B cell (primary cell): ENCODE measurements around the gene VPS26C. TPM values are rescaled to one million over a fixed set of nuclear protein-coding genes. Genes with fewer than 3 reads are reported as not detected.

Experiments
- ATAC-seq: fragments of 200-7000 bp; cut with Tn5 transposase; one replicate; pipeline ENCODE4 v1.10.0; 2021; ENCODE audit warnings: low read depth, mild to moderate bottlenecking, moderate number of reproducible peaks, moderate library complexity
- CTCF ChIA-PET: fragments of 350-600 bp; sonication (Branson Sonifier 250); formaldehyde crosslinking; loops from one replicate; lab custom pipeline; 2021; ENCODE audit warnings: antibody characterized with exemption, inconsistent platforms; lab: Charles Lee
- POLR2A ChIA-PET: fragments of 350-600 bp; sonication (Branson Sonifier 250); formaldehyde crosslinking; loops from one replicate; lab custom pipeline; 2021; ENCODE audit warnings: antibody characterized with exemption; lab: Charles Lee
- DNase-seq: peaks from one replicate; pipeline ENCODE4 v3.0.0; 2013
- H2AFZ ChIP-seq: 2 replicates; pipeline ENCODE4 v1.6.1; 2012; ENCODE audit warnings: mild to moderate bottlenecking, low read depth, low read length; ENCODE audit not compliant: insufficient read depth, poor library complexity, severe bottlenecking
- H3K27ac ChIP-seq, 2 donors: 1 replicate in 1 of 2; 2 replicates in 1 of 2; pipeline ENCODE4 v1.5.1; 2012 to 2013; ENCODE audit warnings: low read length in 2 of 2, mild to moderate bottlenecking in 2 of 2, moderate library complexity in 1 of 2
- H3K27me3 ChIP-seq, 4 experiments: fragments of 200-600 bp in 1 of 4; sonication (generic) in 1 of 4; replicated peaks in 1 of 4; 1 replicate in 2 of 4; 2 replicates in 2 of 4; pipeline versions ENCODE4 v1.6.1 to v1.7.0; 2013 to 2016; ENCODE audit warnings: low read length in 3 of 4, mild to moderate bottlenecking in 2 of 4, mixed read lengths in 1 of 4, moderate library complexity in 1 of 4; ENCODE audit not compliant: insufficient read depth in 4 of 4, control insufficient read depth in 3 of 4; ENCODE audit errors: control extremely low read depth in 1 of 4
- H3K36me3 ChIP-seq, 2 experiments: replicated peaks in 1 of 2; 1 replicate in 1 of 2; 2 replicates in 1 of 2; pipeline versions ENCODE4 v1.6.1 to v1.7.1; 2013; ENCODE audit warnings: low read length in 1 of 2; ENCODE audit not compliant: insufficient read depth in 2 of 2, control insufficient read depth in 1 of 2; ENCODE audit errors: control extremely low read depth in 1 of 2, extremely low read depth in 1 of 2
- H3K4me1 ChIP-seq, 2 donors: fragments of 200-600 bp in 1 of 2; sonication (generic) in 1 of 2; 1 replicate in 1 of 2; 2 replicates in 1 of 2; pipeline versions ENCODE4 v1.5.1 to v1.6.1; 2013 to 2017; ENCODE audit warnings: low read length in 2 of 2; ENCODE audit not compliant: control insufficient read depth in 2 of 2, insufficient read depth in 2 of 2
- H3K4me2 ChIP-seq: replicated peaks from 2 replicates; pipeline ENCODE3; 2012; ENCODE audit warnings: mild to moderate bottlenecking, low read depth, low read length; ENCODE audit not compliant: poor library complexity, severe bottlenecking
- H3K4me3 ChIP-seq, 5 experiments: fragments of 200-600 bp in 1 of 5; sonication (generic) in 1 of 5; 1 replicate in 3 of 5; 2 replicates in 2 of 5; pipeline versions ENCODE4 v1.5.1 to v1.7.0; 2011 to 2016; ENCODE audit warnings: low read length in 4 of 5, mild to moderate bottlenecking in 4 of 5, low read depth in 2 of 5, control low read depth in 1 of 5, moderate library complexity in 1 of 5; ENCODE audit not compliant: insufficient read depth in 1 of 5; ENCODE audit errors: control extremely low read depth in 1 of 5, extremely low read depth in 1 of 5
- H3K79me2 ChIP-seq: fragments of 200-600 bp; sonication (generic); one replicate; pipeline ENCODE4 v1.6.0; 2016; ENCODE audit warnings: low read length; ENCODE audit not compliant: control insufficient read depth, insufficient read depth
- H3K9ac ChIP-seq: fragments of 200-600 bp; sonication (generic); 2 replicates; pipeline ENCODE4 v1.6.1; 2017; ENCODE audit warnings: mild to moderate bottlenecking, low read length, moderate library complexity
- H3K9me3 ChIP-seq, 3 donors: one replicate each; pipeline versions ENCODE4 v1.6.1 to v1.7.1; 2013; ENCODE audit warnings: low read length in 2 of 3; ENCODE audit not compliant: control insufficient read depth in 2 of 3, insufficient read depth in 1 of 3; ENCODE audit errors: control extremely low read depth in 1 of 3
- H4K20me1 ChIP-seq: 2 replicates; pipeline ENCODE4 v1.6.0; 2012; ENCODE audit warnings: mild to moderate bottlenecking, low read length; ENCODE audit not compliant: insufficient read depth, control insufficient read depth, poor library complexity, severe bottlenecking
- H3K27ac Mint-ChIP-seq: one replicate; pipeline ENCODE4 v1.8.0; 2021; ENCODE audit warnings: mixed read lengths
- H3K27me3 Mint-ChIP-seq: one replicate; pipeline ENCODE4 v1.8.0; 2021; ENCODE audit warnings: mixed read lengths
- H3K4me1 Mint-ChIP-seq: one replicate; pipeline ENCODE4 v1.8.0; 2021; ENCODE audit warnings: mixed read lengths
- H3K4me3 Mint-ChIP-seq: one replicate; pipeline ENCODE4 v1.8.0; 2021; ENCODE audit warnings: mixed read lengths
- H3K9me3 Mint-ChIP-seq: one replicate; pipeline ENCODE4 v1.8.0; 2022; ENCODE audit warnings: mixed read lengths; ENCODE audit not compliant: insufficient read depth
- EZH2 ChIP-seq: IDR thresholded peaks from 2 replicates; pipeline ENCODE4 v1.6.1; 2012; ENCODE audit warnings: borderline replicate concordance, low read depth, mild to moderate bottlenecking, moderate library complexity, low read length; ENCODE audit not compliant: insufficient read depth, poor library complexity, severe bottlenecking
- WGBS: methylation state at CpG from one replicate; pipeline ENCODE4 v1.1.5; 2013; ENCODE audit warnings: missing lambda C conversion rate; ENCODE audit not compliant: insufficient coverage; 5-methylcytosine and 5-hydroxymethylcytosine counted together
- intact Hi-C: fragments of 100-400 bp; cut with micrococcal nuclease; formaldehyde crosslinking; loops from one replicate; pipeline ENCODE4 v1.10.0; 2022
- polyA plus RNA-seq: library from polyadenylated mRNA; depleted of rRNA; stranded (reverse); fragments of >200 nt; gene quantifications from 2 replicates; pipeline ENCODE4 v1.2.3, GENCODE V29; 2012
- total RNA-seq, 2 donors: library from RNA; stranded (reverse); fragments of 120-200 nt in 1 of 2; gene quantifications; 1 replicate in 1 of 2; 2 replicates in 1 of 2; pipeline versions ENCODE4 v1.2.3 to v1.2.4, GENCODE V29; 2013 to 2022
- TF ChIP-seq, protein P1 (sequence below): fragments of 200-600 bp; IDR thresholded peaks from one replicate; pipeline ENCODE4 v1.8.0; 2022; ENCODE audit warnings: antibody characterized with exemption, mild to moderate bottlenecking

VPS26C gene
- total and polyA plus RNA-seq, 2 donors (not counting 1 experiment from before 2014, with no cell fraction given) = 34.3 to 58.6 TPM

DNA sequence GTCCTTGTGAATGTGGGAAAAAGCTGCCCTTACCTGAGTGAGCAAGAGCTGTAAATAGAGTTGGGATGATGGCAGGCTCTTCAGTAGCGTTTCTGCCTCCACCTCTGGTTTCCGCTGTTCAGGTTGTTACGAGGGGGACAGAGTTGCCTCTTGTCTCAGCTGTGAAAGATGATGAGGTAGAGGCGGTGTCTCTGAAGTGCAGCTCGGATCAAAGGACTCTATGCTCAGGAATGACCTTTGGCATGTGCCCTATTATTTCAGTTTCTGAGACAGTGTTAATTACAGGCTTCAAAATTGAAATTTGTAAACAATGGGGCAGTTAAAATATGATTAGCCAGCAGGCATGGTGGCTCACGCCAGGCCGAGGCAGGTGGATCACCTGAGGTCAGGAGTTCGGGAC lies 70.3 kb downstream of the VPS26C start:
- no peaks in the 10 kb centered on the region for H3K4me1 ChIP-seq
- H3K9me3 ChIP-seq = no peaks in the 10 kb centered on the region
- DNase-seq (no peak), ATAC-seq (no peak)
- H3K4me2 ChIP-seq = no peak overlapping the region
- no peak overlapping the region for H3K27ac ChIP-seq
- CTCF ChIA-PET = no interaction called here
- H3K9me3 Mint-ChIP-seq = no peaks in the 10 kb centered on the region
- no peak overlapping the region for H3K27ac Mint-ChIP-seq
- H3K4me3 ChIP-seq = no peak overlapping the region
- no peaks in the 10 kb centered on the region for H3K27me3 Mint-ChIP-seq
- H3K9ac ChIP-seq = no peak overlapping the region
- H3K36me3 ChIP-seq = peaks cover 6 to 64% of the 10 kb centered on the region in 2 experiments
- POLR2A ChIA-PET = no interaction called here
- H3K4me1 Mint-ChIP-seq = no peaks in the 10 kb centered on the region
- no peak overlapping the region for H3K4me3 Mint-ChIP-seq
- 96% methylated on average over 8 of the region's 8 CpGs for whole genome bisulfite sequencing
- no peaks in the 10 kb centered on the region for H3K79me2 ChIP-seq
- no peaks in the 10 kb centered on the region for H4K20me1 ChIP-seq
- TF ChIP-seq EZH2 = no peak
- TF ChIP-seq, protein P1, sequence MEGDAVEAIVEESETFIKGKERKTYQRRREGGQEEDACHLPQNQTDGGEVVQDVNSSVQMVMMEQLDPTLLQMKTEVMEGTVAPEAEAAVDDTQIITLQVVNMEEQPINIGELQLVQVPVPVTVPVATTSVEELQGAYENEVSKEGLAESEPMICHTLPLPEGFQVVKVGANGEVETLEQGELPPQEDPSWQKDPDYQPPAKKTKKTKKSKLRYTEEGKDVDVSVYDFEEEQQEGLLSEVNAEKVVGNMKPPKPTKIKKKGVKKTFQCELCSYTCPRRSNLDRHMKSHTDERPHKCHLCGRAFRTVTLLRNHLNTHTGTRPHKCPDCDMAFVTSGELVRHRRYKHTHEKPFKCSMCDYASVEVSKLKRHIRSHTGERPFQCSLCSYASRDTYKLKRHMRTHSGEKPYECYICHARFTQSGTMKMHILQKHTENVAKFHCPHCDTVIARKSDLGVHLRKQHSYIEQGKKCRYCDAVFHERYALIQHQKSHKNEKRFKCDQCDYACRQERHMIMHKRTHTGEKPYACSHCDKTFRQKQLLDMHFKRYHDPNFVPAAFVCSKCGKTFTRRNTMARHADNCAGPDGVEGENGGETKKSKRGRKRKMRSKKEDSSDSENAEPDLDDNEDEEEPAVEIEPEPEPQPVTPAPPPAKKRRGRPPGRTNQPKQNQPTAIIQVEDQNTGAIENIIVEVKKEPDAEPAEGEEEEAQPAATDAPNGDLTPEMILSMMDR = no peak
- no peak overlapping the region for H2AFZ ChIP-seq
- H3K27me3 ChIP-seq = no peaks in the 10 kb centered on the region
- intact Hi-C loops = no loop called here

DNA sequence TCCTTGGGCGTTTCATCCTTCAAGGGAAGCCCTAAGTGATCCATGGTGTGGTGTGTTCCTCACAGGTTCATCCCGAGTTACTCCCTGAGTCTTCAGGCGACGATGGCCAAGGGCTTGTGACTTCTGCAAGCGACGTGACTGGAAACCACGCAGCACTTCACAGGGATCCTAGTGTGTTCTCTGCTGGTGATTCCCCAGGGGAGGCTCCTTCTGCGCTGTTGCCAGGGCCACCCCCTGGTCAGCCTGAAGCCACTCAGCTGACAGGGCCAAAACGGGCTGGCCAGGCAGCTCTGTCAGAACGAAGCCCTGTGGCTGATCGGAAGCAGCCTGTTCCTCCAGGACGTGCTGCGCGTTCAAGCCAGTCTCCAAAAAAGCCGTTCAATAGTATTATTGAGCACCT lies 71.5 kb downstream of the VPS26C start:
- Histone ChIP-seq H2AFZ (no peak overlapping the region), H3K4me1 (no peaks in the 10 kb centered on the region), H3K79me2 (no peaks in the 10 kb centered on the region), H3K9me3 (no peaks in the 10 kb centered on the region), H3K27ac (no peak overlapping the region), H3K27me3 (no peaks in the 10 kb centered on the region), H3K4me3 (no peak overlapping the region), H3K4me2 (no peak overlapping the region), H3K9ac (no peak overlapping the region), H4K20me1 (no peaks in the 10 kb centered on the region), H3K36me3 (peaks cover 2 to 60% of the 10 kb centered on the region in 2 experiments)
- no peak for ATAC-seq
- Mint-ChIP-seq H3K4me1 (no peaks in the 10 kb centered on the region), H3K27ac (no peak overlapping the region), H3K27me3 (no peaks in the 10 kb centered on the region), H3K4me3 (no peak overlapping the region), H3K9me3 (no peaks in the 10 kb centered on the region)
- TF ChIP-seq, protein P1 = no peak
- intact Hi-C loops = no loop called here
- POLR2A ChIA-PET = no interaction called here
- 95% methylated on average over 15 of the region's 15 CpGs for WGBS
- CTCF ChIA-PET = no interaction called here
- DNase-seq = no peak
